Upper lobe of left lung (tissue), 6 donors: ENCODE measurements around the gene DGKB. TPM values are rescaled to one million over a fixed set of nuclear protein-coding genes. Genes with fewer than 3 reads are reported as not detected.

ENCODE experiments used
- ATAC-seq, 2 donors: fragments of 200-7000 bp; cut with Tn5 transposase; one replicate each; pipeline ENCODE4 v1.9.1; 2022; ENCODE audit warnings: mild to moderate bottlenecking in 2 of 2, moderate library complexity in 2 of 2; ENCODE audit not compliant: low FRiP score in 2 of 2
- DNase-seq, 2 donors: peaks; one replicate each; pipeline ENCODE4 v3.0.0-alpha.2; 2019 to 2020
- H3K27ac ChIP-seq, 4 donors: fragments of 200-600 bp; sonication (generic); one replicate each; pipeline ENCODE4 v1.5.1; 2016 to 2019
- H3K27me3 ChIP-seq, 4 donors: fragments of 200-600 bp; sonication (generic); one replicate each; pipeline ENCODE4 v1.5.1; 2017 to 2019
- H3K36me3 ChIP-seq, 4 donors: fragments of 200-600 bp; sonication (generic); one replicate each; pipeline ENCODE4 v1.5.1; 2016 to 2019
- H3K4me1 ChIP-seq, 4 donors: fragments of 200-600 bp; sonication (generic); one replicate each; pipeline ENCODE4 v1.5.1; 2018 to 2019
- H3K4me3 ChIP-seq, 4 donors: fragments of 200-600 bp; sonication (generic); one replicate each; pipeline ENCODE4 v1.5.1; 2017 to 2019; ENCODE audit warnings: mild to moderate bottlenecking in 2 of 4, moderate library complexity in 1 of 4
- H3K9me3 ChIP-seq, 4 donors: fragments of 200-600 bp; sonication (generic); one replicate each; pipeline ENCODE4 v1.5.1; 2018 to 2019
- CTCF ChIP-seq, 6 experiments: fragments of 450-650 bp in 4 of 6; fragments of 200-600 bp in 2 of 6; sonication (generic) in 2 of 6; IDR thresholded peaks; one replicate each; pipeline ENCODE4 v1.5.1; 2016 to 2019; ENCODE audit warnings: antibody characterized with exemption in 6 of 6
- EP300 ChIP-seq, 4 donors: sonication (generic); formaldehyde crosslinking; IDR thresholded peaks; one replicate each; pipeline ENCODE4 v1.5.1; 2017; ENCODE audit warnings: antibody characterized with exemption in 4 of 4, control low read depth in 2 of 4
- POLR2A ChIP-seq, 4 donors: fragments of 450-650 bp; IDR thresholded peaks; one replicate each; pipeline ENCODE4 v1.5.1; 2016 to 2017; ENCODE audit warnings: antibody characterized with exemption in 4 of 4, mild to moderate bottlenecking in 2 of 4
- POLR2AphosphoS5 ChIP-seq, 2 donors: sonication (generic); formaldehyde crosslinking; IDR thresholded peaks; one replicate each; pipeline ENCODE4 v1.5.1; 2017; ENCODE audit warnings: antibody characterized with exemption in 2 of 2
- WGBS, 2 donors: methylation state at CpG; one replicate each; pipeline ENCODE4 v1.1.5; 2017 to 2018; 5-methylcytosine and 5-hydroxymethylcytosine counted together
- total RNA-seq, 6 donors: library from RNA; depleted of rRNA in 4 of 6; stranded (reverse); fragments of >200 nt in 4 of 6; gene quantifications; one replicate each; pipeline versions ENCODE4 v1.1.0 to v1.2.1, GENCODE V29; 2016 to 2021
- donor health status: DM: no; HTN: no; CAD: no; lungs with moderate emphysema.
- donor health status: DM: no; HTN: yes; CAD: no; lungs with severe emphysema.

The DGKB gene
- total RNA-seq, 6 donors from 2014 or later: 0.09 to 0.30 (median 0.30) TPM; not detected in 3

- 64 to 77% methylated on average over 1 of the region's 1 CpG for WGBS, 2 donors
- no peaks in the 10 kb centered on the region for H3K4me1 ChIP-seq
- ATAC-seq: no peak
- H3K4me3 ChIP-seq: no peak overlapping the region
- H3K9me3 ChIP-seq: no peaks in the 10 kb centered on the region
- H3K36me3 ChIP-seq: no peaks in the 10 kb centered on the region
- TF ChIP-seq CTCF (IDR thresholded peaks at IDR 0.05) (no peak), EP300 (IDR thresholded peaks at IDR 0.05) (no peak), POLR2A (IDR thresholded peaks at IDR 0.05) (no peak), POLR2AphosphoS5 (IDR thresholded peaks at IDR 0.05) (no peak)
- no peak overlapping the region for H3K27ac ChIP-seq
- DNase-seq: no peak
- H3K27me3 ChIP-seq: no peaks in the 10 kb centered on the region
Measured at GRCh38 chr7:14666304-14666703, 236.2 kb downstream of the DGKB start.

- Histone ChIP-seq H3K9me3 (peaks cover 0 to 8% (median 2%) of the 10 kb centered on the region in 4 donors), H3K4me3 (no peak overlapping the region), H3K36me3 (no peaks in the 10 kb centered on the region), H3K27ac (no peak overlapping the region), H3K27me3 (no peaks in the 10 kb centered on the region), H3K4me1 (peaks cover 0 to 4% (median 0%) of the 10 kb centered on the region in 4 donors)
- ATAC-seq (peak; percentile 39 to 83), DNase-seq (no peak)
- TF ChIP-seq POLR2AphosphoS5 (IDR thresholded peaks at IDR 0.05) (no peak), POLR2A (IDR thresholded peaks at IDR 0.05) (no peak), CTCF (IDR thresholded peaks at IDR 0.05) (no peak)
- 46 to 50% methylated on average over 1 of the region's 1 CpG for WGBS, 2 donors
Measured at GRCh38 chr7:14639801-14640200, 262.8 kb downstream of the DGKB start.

GRCh38 chr7:14639329-14639728 lies 263.2 kb downstream of the DGKB start:
- ATAC-seq (no peak), DNase-seq (no peak)
- no peak overlapping the region for H3K27ac ChIP-seq
- H3K4me1 ChIP-seq: peaks cover 0 to 4% (median 0%) of the 10 kb centered on the region in 4 donors
- WGBS, 2 donors: 47 to 59% methylated on average over 2 of the region's 2 CpGs
- no peaks in the 10 kb centered on the region for H3K27me3 ChIP-seq
- no peaks in the 10 kb centered on the region for H3K36me3 ChIP-seq
- H3K9me3 ChIP-seq: peaks cover 0 to 3% (median 1%) of the 10 kb centered on the region in 4 donors
- no peak for TF ChIP-seq CTCF (IDR thresholded peaks at IDR 0.05)
- TF ChIP-seq POLR2A (IDR thresholded peaks at IDR 0.05): no peak
- no peak for TF ChIP-seq EP300 (IDR thresholded peaks at IDR 0.05)
- TF ChIP-seq POLR2AphosphoS5 (IDR thresholded peaks at IDR 0.05): no peak
- no peak overlapping the region for H3K4me3 ChIP-seq

GRCh38 chr7:14637968-14638367 lies 264.6 kb downstream of the DGKB start:
- Histone ChIP-seq H3K27me3 (no peaks in the 10 kb centered on the region), H3K36me3 (no peaks in the 10 kb centered on the region), H3K9me3 (no peaks in the 10 kb centered on the region), H3K27ac (no peak overlapping the region), H3K4me3 (no peak overlapping the region), H3K4me1 (peaks cover 0 to 4% (median 0%) of the 10 kb centered on the region in 4 donors)
- WGBS, 2 donors: 67 to 68% methylated on average over 2 of the region's 2 CpGs
- ATAC-seq: no peak
- TF ChIP-seq POLR2A (IDR thresholded peaks at IDR 0.05): no peak
- TF ChIP-seq POLR2AphosphoS5 (IDR thresholded peaks at IDR 0.05): no peak
- no peak for TF ChIP-seq EP300 (IDR thresholded peaks at IDR 0.05)
- no peak for TF ChIP-seq CTCF (IDR thresholded peaks at IDR 0.05)
- DNase-seq: no peak

- H3K27me3 ChIP-seq: no peaks in the 10 kb centered on the region
- no peaks in the 10 kb centered on the region for H3K9me3 ChIP-seq
- ATAC-seq (no peak), DNase-seq (no peak)
- H3K4me3 ChIP-seq: no peak overlapping the region
- no peaks in the 10 kb centered on the region for H3K36me3 ChIP-seq
- peaks cover 0 to 4% (median 0%) of the 10 kb centered on the region in 4 donors for H3K4me1 ChIP-seq
- no peak overlapping the region for H3K27ac ChIP-seq
- TF ChIP-seq EP300 (IDR thresholded peaks at IDR 0.05) (no peak), CTCF (IDR thresholded peaks at IDR 0.05) (no peak), POLR2AphosphoS5 (IDR thresholded peaks at IDR 0.05) (no peak), POLR2A (IDR thresholded peaks at IDR 0.05) (no peak)
- WGBS, 2 donors: 65 to 69% methylated on average over 4 of the region's 4 CpGs
Measured at GRCh38 chr7:14635955-14636354, 266.6 kb downstream of the DGKB start.
